PFSK-1 (cell line): ENCODE measurements around the gene POLA1.

Experiments used
- FOXP2 ChIP-seq: optimal IDR thresholded peaks from 2 replicates; pipeline ENCODE3; 2011; ENCODE audit warnings: borderline replicate concordance, control low read depth, inconsistent platforms; ENCODE audit not compliant: insufficient read depth; ENCODE audit errors: extremely low read length, extremely low read depth
- POLR2AphosphoS5 ChIP-seq: IDR thresholded peaks from 2 replicates; pipeline ENCODE4 v1.6.1; 2012; ENCODE audit warnings: low read depth, mild to moderate bottlenecking, control low read depth, low read length, moderate library complexity
- REST ChIP-seq, 2 experiments: IDR thresholded peaks; 2 replicates each; pipeline versions ENCODE4 v1.6.1 to v1.8.0; 2011 to 2012; ENCODE audit warnings: low read depth in 2 of 2, low read length in 2 of 2, control low read depth in 1 of 2, inconsistent platforms in 1 of 2, mild to moderate bottlenecking in 1 of 2, moderate library complexity in 1 of 2; ENCODE audit not compliant: insufficient read depth in 1 of 2
- SIN3A ChIP-seq: IDR thresholded peaks from 2 replicates; pipeline ENCODE4 v1.6.1; 2012; ENCODE audit warnings: mild to moderate bottlenecking, low read length, moderate library complexity, borderline replicate concordance; ENCODE audit not compliant: insufficient read depth
- TAF1 ChIP-seq: IDR thresholded peaks from 2 replicates; pipeline ENCODE4 v1.6.1; 2012; ENCODE audit warnings: low read length, control low read depth, borderline replicate concordance; ENCODE audit not compliant: insufficient read depth

The POLA1 gene

DNA sequence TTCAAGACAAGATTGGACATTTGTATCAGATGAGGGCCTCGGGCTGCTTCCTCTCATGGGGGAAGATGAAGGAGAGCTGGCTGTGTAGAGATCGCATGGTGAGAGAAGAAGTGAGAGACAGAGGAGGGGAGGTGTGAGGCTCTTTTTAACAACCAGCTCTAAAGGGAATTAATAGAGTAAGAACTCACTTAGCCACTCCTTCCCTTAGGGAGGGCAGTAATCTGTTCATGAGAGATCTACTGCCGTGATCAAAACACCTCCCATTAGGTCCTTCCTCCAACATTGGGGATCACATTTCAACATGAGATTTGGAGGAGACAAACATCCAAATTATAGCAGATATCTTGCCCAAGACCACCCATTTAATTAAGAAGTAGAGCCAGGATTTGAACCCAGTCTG, 225.0 kb downstream of the POLA1 start:
- TF ChIP-seq FOXP2 (no peak), REST (IDR thresholded peaks at IDR 0.05; ENCODE audit: insufficient read depth in 1 of 2, low read depth in 2 of 2, low read length in 2 of 2) (no peak), TAF1 (no peak), POLR2AphosphoS5 (no peak), SIN3A (no peak)

- no peak for TF ChIP-seq FOXP2
- no peak for TF ChIP-seq TAF1
- TF ChIP-seq SIN3A: no peak
- no peak for TF ChIP-seq POLR2AphosphoS5
- no peak for TF ChIP-seq REST (IDR thresholded peaks at IDR 0.05; ENCODE audit: insufficient read depth in 1 of 2, low read depth in 2 of 2, low read length in 2 of 2)
Observed at GRCh38 chrX:24920769-24921168, 227.1 kb downstream of the POLA1 start.

DNA sequence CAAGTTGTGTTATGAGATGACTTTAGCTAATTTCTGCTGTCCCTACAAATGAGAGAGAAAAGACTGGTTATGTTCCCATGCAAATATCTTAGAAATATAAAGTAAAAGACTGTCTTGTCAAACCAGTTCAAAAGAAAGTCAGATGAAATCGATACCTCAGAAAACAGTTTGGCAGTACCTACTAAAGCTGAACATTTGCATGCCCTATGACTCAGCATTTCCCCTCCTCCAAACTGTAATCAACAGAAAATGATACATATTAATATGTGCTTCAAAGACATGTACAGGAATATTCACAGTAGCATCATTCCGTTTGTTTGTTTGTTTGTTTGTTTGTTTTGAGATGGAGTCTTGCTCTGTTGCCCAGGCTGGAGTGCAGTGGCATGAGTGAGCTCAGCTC, 231.7 kb downstream of the POLA1 start:
- TF ChIP-seq POLR2AphosphoS5 (no peak), SIN3A (no peak), FOXP2 (no peak), REST (IDR thresholded peaks at IDR 0.05; ENCODE audit: insufficient read depth in 1 of 2, low read depth in 2 of 2, low read length in 2 of 2) (no peak), TAF1 (no peak)

- TF ChIP-seq FOXP2: no peak
- TF ChIP-seq POLR2AphosphoS5: no peak
- no peak for TF ChIP-seq REST (IDR thresholded peaks at IDR 0.05; ENCODE audit: insufficient read depth in 1 of 2, low read depth in 2 of 2, low read length in 2 of 2)
- no peak for TF ChIP-seq SIN3A
- TF ChIP-seq TAF1: no peak
Observed at GRCh38 chrX:24927372-24927771, 233.7 kb downstream of the POLA1 start.

GRCh38 chrX:24928114-24928513, 234.4 kb downstream of the POLA1 start:
- TF ChIP-seq SIN3A (no peak), TAF1 (no peak), POLR2AphosphoS5 (no peak), FOXP2 (no peak), REST (IDR thresholded peaks at IDR 0.05; ENCODE audit: insufficient read depth in 1 of 2, low read depth in 2 of 2, low read length in 2 of 2) (no peak)
